ENCODE measurements around the gene USP33. TPM values are rescaled to one million over a fixed set of nuclear protein-coding genes. Genes with fewer than 3 reads are reported as not detected.

USP33 gene
- total RNA-seq, 1 experiment from 2014 or later, result 51.5 TPM

DNA sequence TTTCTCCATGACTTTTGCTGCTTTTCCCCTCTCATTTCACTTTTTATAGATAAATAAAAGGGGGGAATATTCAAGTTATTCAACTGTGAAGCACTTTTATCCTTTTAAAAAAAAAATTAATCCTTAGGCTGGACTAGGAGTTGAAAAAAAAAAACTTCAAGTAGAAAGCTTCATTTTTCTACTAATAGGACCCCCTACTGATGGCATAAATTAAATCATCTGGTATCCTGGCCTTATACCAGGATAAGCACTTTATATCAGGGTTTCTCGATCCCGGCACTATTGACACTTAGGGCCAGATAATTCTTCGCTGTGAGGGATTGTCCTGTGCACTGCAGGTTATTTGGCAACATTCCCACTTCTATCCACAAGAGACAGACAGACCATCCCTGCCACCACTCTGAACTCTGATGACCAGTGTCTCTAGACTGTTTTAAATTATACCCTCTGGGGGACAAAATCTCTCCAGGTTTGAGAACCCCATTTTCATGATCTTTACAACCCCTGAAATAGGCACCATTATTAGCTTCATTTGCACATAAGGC, 17.6 kb downstream of the USP33 start:
- Histone ChIP-seq H4K8ac (replicated peaks; ENCODE audit: insufficient read length, low read depth, low read length) (no peak overlapping the region), H2AFZ (ENCODE audit: low read length) (no peak overlapping the region), H4K91ac (ENCODE audit: insufficient read length, low read depth, low read length) (no peak overlapping the region), H2BK120ac (ENCODE audit: low read depth, low read length, poor library complexity, severe bottlenecking) (no peak overlapping the region), H3K4me2 (ENCODE audit: insufficient read depth, insufficient read length, low read length) (no peak overlapping the region), H2AK5ac (ENCODE audit: insufficient read length, low read length) (no peak overlapping the region), H3T11ph (ENCODE audit: low read length) (no peak overlapping the region), H3K27me3 (ENCODE audit: insufficient read depth, low read length) (no peaks in the 10 kb centered on the region), H4K20me1 (ENCODE audit: control insufficient read depth, insufficient read depth, insufficient read length) (no peaks in the 10 kb centered on the region), H4K5ac (ENCODE audit: insufficient read length, low read depth, low read length) (no peak overlapping the region), H3K79me2 (ENCODE audit: insufficient read depth, low read length) (peaks cover 6% of the 10 kb centered on the region; the same call in 1 of the 2 replicates), H2BK12ac (ENCODE audit: insufficient read length, low read depth, low read length) (no peak overlapping the region), H2BK20ac (ENCODE audit: low read depth, low read length, poor library complexity, severe bottlenecking) (no peak overlapping the region), H2BK15ac (ENCODE audit: low read depth, low read length) (no peak overlapping the region), H3K4me1 (ENCODE audit: insufficient read depth, low read length) (no peaks in the 10 kb centered on the region), H2BK5ac (ENCODE audit: insufficient read length, low read length) (no peak overlapping the region), H3K27ac (ENCODE audit: insufficient read length, low read depth, low read length) (no peak overlapping the region), H3K79me1 (ENCODE audit: insufficient read depth, low read depth, low read length, poor library complexity, severe bottlenecking) (peaks cover 2% of the 10 kb centered on the region), H3K14ac (ENCODE audit: insufficient read depth, low read length) (no peak overlapping the region), H3K4ac (ENCODE audit: low read depth, low read length) (no peak overlapping the region), H3K9me3 (ENCODE audit: control insufficient read depth, low read depth, low read length) (no peaks in the 10 kb centered on the region), H3K23me2 (ENCODE audit: insufficient read length, low read depth, low read length, poor library complexity, severe bottlenecking) (no peaks in the 10 kb centered on the region), H3K18ac (ENCODE audit: insufficient read length, low read depth, low read length) (no peak overlapping the region), H3K56ac (ENCODE audit: insufficient read length, low read depth, low read length) (no peak overlapping the region), H3K9ac (ENCODE audit: extremely low read depth, insufficient read length, low read length) (no peak overlapping the region), H3K23ac (ENCODE audit: insufficient read length, low read depth, low read length) (no peak overlapping the region)
- no CpG with 5 or more reads among the region's 3 CpGs for whole genome bisulfite sequencing (ENCODE audit: extremely low coverage, insufficient read length, low lambda C conversion rate)
- no peak for DNase-seq
- Mint-ChIP-seq H3K27me3 (ENCODE audit: low read depth) (no peaks in the 10 kb centered on the region), H3K36me3 (ENCODE audit: insufficient read depth in 1 of 3, low read depth in 3 of 3) (peaks cover 15 to 25% (median 17%) of the 10 kb centered on the region in 3 experiments; a peak in 6 of 7 replicates), H3K9me3 (no peaks in the 10 kb centered on the region), H3K27ac (no peak overlapping the region), H3K4me3 (no peak overlapping the region), H3K4me1 (no peaks in the 10 kb centered on the region)
- TF ChIP-seq, protein P1, sequence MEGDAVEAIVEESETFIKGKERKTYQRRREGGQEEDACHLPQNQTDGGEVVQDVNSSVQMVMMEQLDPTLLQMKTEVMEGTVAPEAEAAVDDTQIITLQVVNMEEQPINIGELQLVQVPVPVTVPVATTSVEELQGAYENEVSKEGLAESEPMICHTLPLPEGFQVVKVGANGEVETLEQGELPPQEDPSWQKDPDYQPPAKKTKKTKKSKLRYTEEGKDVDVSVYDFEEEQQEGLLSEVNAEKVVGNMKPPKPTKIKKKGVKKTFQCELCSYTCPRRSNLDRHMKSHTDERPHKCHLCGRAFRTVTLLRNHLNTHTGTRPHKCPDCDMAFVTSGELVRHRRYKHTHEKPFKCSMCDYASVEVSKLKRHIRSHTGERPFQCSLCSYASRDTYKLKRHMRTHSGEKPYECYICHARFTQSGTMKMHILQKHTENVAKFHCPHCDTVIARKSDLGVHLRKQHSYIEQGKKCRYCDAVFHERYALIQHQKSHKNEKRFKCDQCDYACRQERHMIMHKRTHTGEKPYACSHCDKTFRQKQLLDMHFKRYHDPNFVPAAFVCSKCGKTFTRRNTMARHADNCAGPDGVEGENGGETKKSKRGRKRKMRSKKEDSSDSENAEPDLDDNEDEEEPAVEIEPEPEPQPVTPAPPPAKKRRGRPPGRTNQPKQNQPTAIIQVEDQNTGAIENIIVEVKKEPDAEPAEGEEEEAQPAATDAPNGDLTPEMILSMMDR (conservative IDR thresholded peaks at IDR 0.05), result no peak

All from H9 (cell line).